ENCODE measurements around the gene RNF31. TPM values are rescaled to one million over a fixed set of nuclear protein-coding genes. Genes with fewer than 3 reads are reported as not detected.

RNF31 gene
- polyA plus RNA-seq, 1 donor from 2014 or later, result 98.7 TPM

DNA sequence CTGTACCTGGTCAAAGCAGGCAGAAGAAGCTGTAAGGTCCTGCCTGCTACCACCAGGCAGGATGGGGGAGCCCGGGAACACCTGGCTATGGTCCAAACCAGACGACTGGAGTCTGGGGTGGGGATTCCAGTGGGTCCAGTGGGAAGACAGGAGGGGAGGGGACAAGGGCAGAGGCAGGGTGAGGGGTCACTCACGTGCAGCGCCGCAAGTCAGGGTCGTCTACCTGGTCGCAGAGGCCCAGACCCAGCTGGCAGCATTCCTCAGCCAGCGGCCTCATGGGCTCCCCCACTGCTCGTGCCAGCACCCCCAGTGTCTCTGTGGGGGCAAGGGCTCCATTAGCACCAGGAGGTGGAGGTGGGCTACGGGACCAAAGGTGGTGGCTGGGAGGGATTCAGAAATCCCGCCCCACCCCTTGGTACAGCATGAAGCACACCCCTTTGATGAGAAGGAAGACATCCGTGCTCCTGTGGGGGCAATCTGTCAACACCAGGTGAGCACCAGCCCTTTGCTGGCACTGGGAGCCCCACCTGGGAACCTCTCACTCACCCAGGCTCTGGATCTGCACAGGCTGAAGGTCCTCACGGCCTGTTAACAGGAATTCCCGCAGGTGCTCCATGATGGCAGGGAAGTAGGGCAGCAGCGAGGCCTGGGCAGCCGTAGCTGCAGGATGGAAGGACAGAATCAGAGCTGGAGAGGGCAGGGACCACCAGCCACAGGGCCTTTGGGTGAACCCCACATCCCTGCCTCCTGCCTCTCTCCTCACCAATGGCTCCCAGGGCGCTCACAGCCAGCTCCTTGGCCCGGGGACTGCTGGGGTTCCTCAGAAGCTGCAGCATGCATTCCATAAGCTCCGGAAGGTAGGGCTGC lies 37.0 kb downstream of the RNF31 start:
- Histone ChIP-seq H3K4me2 (ENCODE audit: low read length) (no peak overlapping the region), H3K79me2 (replicated peaks; ENCODE audit: insufficient read depth, low read length) (no peaks in the 10 kb centered on the region), H4K20me1 (ENCODE audit: insufficient read depth) (peaks cover 4% of the 10 kb centered on the region), H3K27me3 (ENCODE audit: insufficient read depth, low read depth, low read length) (no peaks in the 10 kb centered on the region), H3F3A (ENCODE audit: insufficient read depth, low read length, poor library complexity, severe bottlenecking) (no peaks in the 10 kb centered on the region), H3K9me3 (ENCODE audit: low read length) (no peaks in the 10 kb centered on the region), H3K36me3 (ENCODE audit: insufficient read depth, low read length) (no peaks in the 10 kb centered on the region), H3K27ac (ENCODE audit: low read length) (no peak overlapping the region), H3K4me3 (ENCODE audit: low read length) (no peak overlapping the region), H2AFZ (ENCODE audit: low read depth, low read length) (no peak overlapping the region), H3K9ac (ENCODE audit: low read length) (no peak overlapping the region), H3K9me2 (ENCODE audit: insufficient read depth, low read length) (no peaks in the 10 kb centered on the region)
- no peak for TF ChIP-seq RAD21 (conservative IDR thresholded peaks at IDR 0.05)
- no peak for TF ChIP-seq EZH2 (IDR thresholded peaks at IDR 0.05; ENCODE audit: borderline replicate concordance, insufficient read depth, low read length, poor library complexity, severe bottlenecking)
- TF ChIP-seq, protein P1, sequence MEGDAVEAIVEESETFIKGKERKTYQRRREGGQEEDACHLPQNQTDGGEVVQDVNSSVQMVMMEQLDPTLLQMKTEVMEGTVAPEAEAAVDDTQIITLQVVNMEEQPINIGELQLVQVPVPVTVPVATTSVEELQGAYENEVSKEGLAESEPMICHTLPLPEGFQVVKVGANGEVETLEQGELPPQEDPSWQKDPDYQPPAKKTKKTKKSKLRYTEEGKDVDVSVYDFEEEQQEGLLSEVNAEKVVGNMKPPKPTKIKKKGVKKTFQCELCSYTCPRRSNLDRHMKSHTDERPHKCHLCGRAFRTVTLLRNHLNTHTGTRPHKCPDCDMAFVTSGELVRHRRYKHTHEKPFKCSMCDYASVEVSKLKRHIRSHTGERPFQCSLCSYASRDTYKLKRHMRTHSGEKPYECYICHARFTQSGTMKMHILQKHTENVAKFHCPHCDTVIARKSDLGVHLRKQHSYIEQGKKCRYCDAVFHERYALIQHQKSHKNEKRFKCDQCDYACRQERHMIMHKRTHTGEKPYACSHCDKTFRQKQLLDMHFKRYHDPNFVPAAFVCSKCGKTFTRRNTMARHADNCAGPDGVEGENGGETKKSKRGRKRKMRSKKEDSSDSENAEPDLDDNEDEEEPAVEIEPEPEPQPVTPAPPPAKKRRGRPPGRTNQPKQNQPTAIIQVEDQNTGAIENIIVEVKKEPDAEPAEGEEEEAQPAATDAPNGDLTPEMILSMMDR (IDR thresholded peaks at IDR 0.05; ENCODE audit: poor library complexity, severe bottlenecking), result no peak
- TF ChIP-seq EP300 (conservative IDR thresholded peaks at IDR 0.05; ENCODE audit: poor library complexity, severe bottlenecking), result no peak
- no peak for TF ChIP-seq SMC3 (conservative IDR thresholded peaks at IDR 0.05; ENCODE audit: poor library complexity)
- no peak for TF ChIP-seq POLR2AphosphoS5 (IDR thresholded peaks at IDR 0.05)
- TF ChIP-seq, protein P2, sequence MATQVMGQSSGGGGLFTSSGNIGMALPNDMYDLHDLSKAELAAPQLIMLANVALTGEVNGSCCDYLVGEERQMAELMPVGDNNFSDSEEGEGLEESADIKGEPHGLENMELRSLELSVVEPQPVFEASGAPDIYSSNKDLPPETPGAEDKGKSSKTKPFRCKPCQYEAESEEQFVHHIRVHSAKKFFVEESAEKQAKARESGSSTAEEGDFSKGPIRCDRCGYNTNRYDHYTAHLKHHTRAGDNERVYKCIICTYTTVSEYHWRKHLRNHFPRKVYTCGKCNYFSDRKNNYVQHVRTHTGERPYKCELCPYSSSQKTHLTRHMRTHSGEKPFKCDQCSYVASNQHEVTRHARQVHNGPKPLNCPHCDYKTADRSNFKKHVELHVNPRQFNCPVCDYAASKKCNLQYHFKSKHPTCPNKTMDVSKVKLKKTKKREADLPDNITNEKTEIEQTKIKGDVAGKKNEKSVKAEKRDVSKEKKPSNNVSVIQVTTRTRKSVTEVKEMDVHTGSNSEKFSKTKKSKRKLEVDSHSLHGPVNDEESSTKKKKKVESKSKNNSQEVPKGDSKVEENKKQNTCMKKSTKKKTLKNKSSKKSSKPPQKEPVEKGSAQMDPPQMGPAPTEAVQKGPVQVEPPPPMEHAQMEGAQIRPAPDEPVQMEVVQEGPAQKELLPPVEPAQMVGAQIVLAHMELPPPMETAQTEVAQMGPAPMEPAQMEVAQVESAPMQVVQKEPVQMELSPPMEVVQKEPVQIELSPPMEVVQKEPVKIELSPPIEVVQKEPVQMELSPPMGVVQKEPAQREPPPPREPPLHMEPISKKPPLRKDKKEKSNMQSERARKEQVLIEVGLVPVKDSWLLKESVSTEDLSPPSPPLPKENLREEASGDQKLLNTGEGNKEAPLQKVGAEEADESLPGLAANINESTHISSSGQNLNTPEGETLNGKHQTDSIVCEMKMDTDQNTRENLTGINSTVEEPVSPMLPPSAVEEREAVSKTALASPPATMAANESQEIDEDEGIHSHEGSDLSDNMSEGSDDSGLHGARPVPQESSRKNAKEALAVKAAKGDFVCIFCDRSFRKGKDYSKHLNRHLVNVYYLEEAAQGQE (IDR thresholded peaks at IDR 0.05; ENCODE audit: borderline replicate concordance), result no peak
- no peak for TF ChIP-seq MXI1 (conservative IDR thresholded peaks at IDR 0.05; ENCODE audit: poor library complexity, severe bottlenecking)
- no peak for TF ChIP-seq TAF1 (IDR thresholded peaks at IDR 0.05; ENCODE audit: low read depth)

DNA sequence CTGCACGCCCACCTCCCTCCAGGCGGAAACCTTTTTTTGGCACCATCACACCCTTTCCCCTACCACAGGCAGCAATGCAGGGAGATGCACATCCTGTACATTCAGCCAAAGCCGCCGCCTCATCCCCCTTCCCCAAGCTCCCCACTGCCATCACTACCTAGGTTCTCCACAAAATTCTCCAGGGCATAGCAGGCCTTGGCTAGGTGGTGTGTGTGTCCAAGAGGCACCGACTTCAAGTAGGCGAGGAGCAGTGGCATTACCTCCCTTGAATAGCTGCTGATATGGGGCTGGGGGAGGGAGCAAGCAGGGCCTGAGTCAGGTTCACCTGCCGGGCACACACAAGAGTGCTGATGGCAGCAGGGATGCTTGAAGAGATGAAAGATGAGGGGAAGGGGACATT lies 37.7 kb downstream of the RNF31 start:
- peaks cover 4% of the 10 kb centered on the region for H4K20me1 ChIP-seq (ENCODE audit: insufficient read depth)
- H3K27me3 ChIP-seq (ENCODE audit: insufficient read depth, low read depth, low read length), result no peaks in the 10 kb centered on the region
- no peak overlapping the region for H2AFZ ChIP-seq (ENCODE audit: low read depth, low read length)
- TF ChIP-seq, protein P2 (IDR thresholded peaks at IDR 0.05; ENCODE audit: borderline replicate concordance), result no peak
- TF ChIP-seq POLR2AphosphoS5 (IDR thresholded peaks at IDR 0.05) (peak; percentile 12), RAD21 (conservative IDR thresholded peaks at IDR 0.05) (no peak)
- no peak overlapping the region for H3K9ac ChIP-seq (ENCODE audit: low read length)
- no peaks in the 10 kb centered on the region for H3K36me3 ChIP-seq (ENCODE audit: insufficient read depth, low read length)
- H3K9me3 ChIP-seq (ENCODE audit: low read length), result no peaks in the 10 kb centered on the region
- no peaks in the 10 kb centered on the region for H3K9me2 ChIP-seq (ENCODE audit: insufficient read depth, low read length)
- no peaks in the 10 kb centered on the region for H3K79me2 ChIP-seq (replicated peaks; ENCODE audit: insufficient read depth, low read length)
- H3K4me2 ChIP-seq (ENCODE audit: low read length), result no peak overlapping the region
- H3K27ac ChIP-seq (ENCODE audit: low read length), result no peak overlapping the region
- no peaks in the 10 kb centered on the region for H3F3A ChIP-seq (ENCODE audit: insufficient read depth, low read length, poor library complexity, severe bottlenecking)
- H3K4me3 ChIP-seq (ENCODE audit: low read length), result no peak overlapping the region

Measured in neural cell (in vitro differentiated cells).